Measurements from ENCODE around the gene ZNF600.

- TF ChIP-seq, protein P1, sequence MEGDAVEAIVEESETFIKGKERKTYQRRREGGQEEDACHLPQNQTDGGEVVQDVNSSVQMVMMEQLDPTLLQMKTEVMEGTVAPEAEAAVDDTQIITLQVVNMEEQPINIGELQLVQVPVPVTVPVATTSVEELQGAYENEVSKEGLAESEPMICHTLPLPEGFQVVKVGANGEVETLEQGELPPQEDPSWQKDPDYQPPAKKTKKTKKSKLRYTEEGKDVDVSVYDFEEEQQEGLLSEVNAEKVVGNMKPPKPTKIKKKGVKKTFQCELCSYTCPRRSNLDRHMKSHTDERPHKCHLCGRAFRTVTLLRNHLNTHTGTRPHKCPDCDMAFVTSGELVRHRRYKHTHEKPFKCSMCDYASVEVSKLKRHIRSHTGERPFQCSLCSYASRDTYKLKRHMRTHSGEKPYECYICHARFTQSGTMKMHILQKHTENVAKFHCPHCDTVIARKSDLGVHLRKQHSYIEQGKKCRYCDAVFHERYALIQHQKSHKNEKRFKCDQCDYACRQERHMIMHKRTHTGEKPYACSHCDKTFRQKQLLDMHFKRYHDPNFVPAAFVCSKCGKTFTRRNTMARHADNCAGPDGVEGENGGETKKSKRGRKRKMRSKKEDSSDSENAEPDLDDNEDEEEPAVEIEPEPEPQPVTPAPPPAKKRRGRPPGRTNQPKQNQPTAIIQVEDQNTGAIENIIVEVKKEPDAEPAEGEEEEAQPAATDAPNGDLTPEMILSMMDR (IDR thresholded peaks at IDR 0.05; ENCODE audit: low read depth, low read length) = no peak
- no peak for TF ChIP-seq EZH2phosphoT487 (IDR thresholded peaks at IDR 0.05; ENCODE audit: low read depth)
These were observed 39.2 kb upstream of the ZNF600 start for GRCh38 chr19:52825765-52826164.
